Trophoblast cell (in vitro differentiated cells and primary cell): Measurements from ENCODE around the gene KCNQ1.
"Not testable (repeated sequence)": the region's sequence is repeated elsewhere in the genome, so short reads cannot be mapped to it uniquely, and the experiment has no call there.

ENCODE experiments used
- DNase-seq, 2 donors: peaks; one replicate each; pipeline ENCODE4 v3.0.0-alpha.2; 2016
- H2AFZ ChIP-seq: 2 replicates; pipeline ENCODE4 v1.6.1; 2013; ENCODE audit warnings: low read length, moderate library complexity, mild to moderate bottlenecking; ENCODE audit not compliant: insufficient read depth, poor library complexity
- H2AK5ac ChIP-seq: 2 replicates; pipeline ENCODE4 v1.6.1; 2013; ENCODE audit warnings: mild to moderate bottlenecking, low read length
- H2BK120ac ChIP-seq: 2 replicates; pipeline ENCODE4 v1.6.1; 2013; ENCODE audit warnings: low read length, mild to moderate bottlenecking, moderate library complexity; ENCODE audit not compliant: insufficient read depth, poor library complexity
- H2BK12ac ChIP-seq: 2 replicates; pipeline ENCODE4 v1.6.1; 2013; ENCODE audit warnings: mild to moderate bottlenecking, low read length, moderate library complexity
- H2BK5ac ChIP-seq: 2 replicates; pipeline ENCODE4 v1.6.1; 2013; ENCODE audit warnings: low read length, low read depth, moderate library complexity, mild to moderate bottlenecking; ENCODE audit not compliant: poor library complexity
- H3K14ac ChIP-seq: 2 replicates; pipeline ENCODE4 v1.6.1; 2013; ENCODE audit warnings: mild to moderate bottlenecking, low read length
- H3K18ac ChIP-seq: 2 replicates; pipeline ENCODE4 v1.6.1; 2013; ENCODE audit warnings: mild to moderate bottlenecking, low read length
- H3K23ac ChIP-seq: 2 replicates; pipeline ENCODE4 v1.6.1; 2013; ENCODE audit warnings: low read length
- H3K27ac ChIP-seq: 2 replicates; pipeline ENCODE4 v1.5.1; 2013; ENCODE audit warnings: low read depth, mild to moderate bottlenecking, inconsistent platforms, low read length, moderate library complexity
- H3K27me3 ChIP-seq: 2 replicates; pipeline ENCODE4 v1.6.1; 2013; ENCODE audit warnings: inconsistent platforms, mild to moderate bottlenecking, low read length, moderate library complexity; ENCODE audit not compliant: insufficient read depth
- H3K36me3 ChIP-seq, 2 experiments: 1 replicate in 1 of 2; 2 replicates in 1 of 2; pipeline ENCODE4 v1.6.1; 2013; ENCODE audit warnings: low read length in 2 of 2, mild to moderate bottlenecking in 2 of 2, moderate library complexity in 1 of 2; ENCODE audit not compliant: insufficient read depth in 2 of 2, control insufficient read depth in 1 of 2
- H3K4ac ChIP-seq: 2 replicates; pipeline ENCODE4 v1.6.1; 2013; ENCODE audit warnings: low read depth, mild to moderate bottlenecking, low read length, moderate library complexity
- H3K4me1 ChIP-seq, 2 experiments: 1 replicate in 1 of 2; 2 replicates in 1 of 2; pipeline ENCODE4 v1.6.1; 2013; ENCODE audit warnings: low read length in 2 of 2, mild to moderate bottlenecking in 2 of 2, moderate library complexity in 1 of 2; ENCODE audit not compliant: insufficient read depth in 2 of 2, control insufficient read depth in 1 of 2
- H3K4me2 ChIP-seq: 2 replicates; pipeline ENCODE4 v1.6.1; 2013; ENCODE audit warnings: inconsistent platforms, mild to moderate bottlenecking, low read length, moderate library complexity
- H3K4me3 ChIP-seq: 2 replicates; pipeline ENCODE4 v1.5.1; 2013; ENCODE audit warnings: mild to moderate bottlenecking, low read depth, low read length, inconsistent platforms
- H3K79me1 ChIP-seq: one replicate; pipeline ENCODE4 v1.6.1; 2013; ENCODE audit warnings: low read length
- H3K79me2 ChIP-seq: 2 replicates; pipeline ENCODE4 v1.6.1; 2013; ENCODE audit warnings: low read length, mild to moderate bottlenecking; ENCODE audit not compliant: control insufficient read depth, insufficient read depth, poor library complexity
- H3K9ac ChIP-seq: 2 replicates; pipeline ENCODE4 v1.6.1; 2013; ENCODE audit warnings: mild to moderate bottlenecking, low read length
- H3K9me3 ChIP-seq: 2 replicates; pipeline ENCODE4 v1.6.1; 2013; ENCODE audit warnings: low read depth, mild to moderate bottlenecking, control low read depth, inconsistent platforms, low read length; ENCODE audit not compliant: insufficient read depth
- H4K12ac ChIP-seq: 2 replicates; pipeline ENCODE4 v1.6.1; 2013; ENCODE audit warnings: low read depth, mild to moderate bottlenecking, low read length, moderate library complexity
- H4K8ac ChIP-seq: 2 replicates; pipeline ENCODE4 v1.6.1; 2013; ENCODE audit warnings: low read depth, mild to moderate bottlenecking, low read length, moderate library complexity
- H4K91ac ChIP-seq: one replicate; pipeline ENCODE4 v1.6.1; 2013; ENCODE audit warnings: low read depth, mild to moderate bottlenecking, low read length, moderate library complexity
- WGBS: extraction: QIAGEN DNeasy Blood & Tissue Kit; methylation state at CpG from one replicate; pipeline ENCODE4 v1.1.7; 2013; ENCODE audit warnings: missing lambda C conversion rate; ENCODE audit not compliant: insufficient read length, insufficient coverage; ENCODE audit errors: extremely low coverage; 5-methylcytosine and 5-hydroxymethylcytosine counted together

The KCNQ1 gene

GRCh38 chr11:2639763-2640162 is 195.0 kb downstream of the KCNQ1 start:
- not testable (repeated sequence) for H3K27me3 ChIP-seq, H3K18ac ChIP-seq, H2AK5ac ChIP-seq, H3K23ac ChIP-seq, H4K12ac ChIP-seq, H3K79me1 ChIP-seq, H3K79me2 ChIP-seq, H2BK120ac ChIP-seq, H2BK12ac ChIP-seq, H3K9ac ChIP-seq, DNase-seq, H3K4me3 ChIP-seq, H3K4me1 ChIP-seq, H3K4ac ChIP-seq, H4K91ac ChIP-seq, H3K36me3 ChIP-seq, H3K27ac ChIP-seq, H4K8ac ChIP-seq, H2AFZ ChIP-seq, H3K14ac ChIP-seq, H3K4me2 ChIP-seq, H2BK5ac ChIP-seq
- peaks cover 13% of the 10 kb centered on the region for H3K9me3 ChIP-seq
- no CpG with 5 or more reads among the region's 13 CpGs for WGBS

GRCh38 chr11:2641623-2642022 is 196.8 kb downstream of the KCNQ1 start:
- Histone ChIP-seq H2AFZ (no peak overlapping the region), H4K91ac (no peak overlapping the region), H2BK12ac (no peak overlapping the region), H2BK5ac (no peak overlapping the region), H2BK120ac (no peak overlapping the region), H3K79me2 (no peaks in the 10 kb centered on the region), H3K9ac (no peak overlapping the region), H2AK5ac (no peak overlapping the region), H4K8ac (no peak overlapping the region), H3K4me3 (no peak overlapping the region), H3K79me1 (no peaks in the 10 kb centered on the region), H3K27ac (no peak overlapping the region), H3K4ac (no peak overlapping the region), H3K27me3 (no peaks in the 10 kb centered on the region), H3K4me2 (no peak overlapping the region), H3K18ac (no peak overlapping the region), H3K14ac (no peak overlapping the region), H3K9me3 (peaks cover 27% of the 10 kb centered on the region), H3K36me3 (no peaks in the 10 kb centered on the region), H3K4me1 (no peaks in the 10 kb centered on the region), H4K12ac (no peak overlapping the region), H3K23ac (no peak overlapping the region)
- DNase-seq: no peak
- WGBS: no CpG with 5 or more reads among the region's 1 CpG

GRCh38 chr11:2643746-2644145 is 198.9 kb downstream of the KCNQ1 start:
- Histone ChIP-seq H3K9me3 (peaks cover 29% of the 10 kb centered on the region), H4K8ac (no peak overlapping the region), H4K12ac (no peak overlapping the region), H3K79me1 (no peaks in the 10 kb centered on the region), H3K9ac (no peak overlapping the region), H4K91ac (no peak overlapping the region), H3K4me3 (no peak overlapping the region), H3K36me3 (no peaks in the 10 kb centered on the region), H3K23ac (no peak overlapping the region), H3K4me2 (no peak overlapping the region), H3K79me2 (no peaks in the 10 kb centered on the region), H2BK120ac (no peak overlapping the region), H2AK5ac (no peak overlapping the region), H2BK5ac (no peak overlapping the region), H3K18ac (no peak overlapping the region), H2AFZ (no peak overlapping the region), H3K27me3 (no peaks in the 10 kb centered on the region), H2BK12ac (no peak overlapping the region), H3K27ac (no peak overlapping the region), H3K4me1 (no peaks in the 10 kb centered on the region), H3K4ac (no peak overlapping the region), H3K14ac (no peak overlapping the region)
- DNase-seq: no peak
- WGBS: no CpG with 5 or more reads among the region's 3 CpGs

GRCh38 chr11:2644844-2645778 is 200.3 kb downstream of the KCNQ1 start:
- Histone ChIP-seq H4K91ac (no peak overlapping the region), H2BK12ac (no peak overlapping the region), H3K4me1 (no peaks in the 10 kb centered on the region), H2AK5ac (no peak overlapping the region), H4K12ac (no peak overlapping the region), H3K9me3 (peaks cover 21% of the 10 kb centered on the region), H3K79me1 (no peaks in the 10 kb centered on the region), H2AFZ (no peak overlapping the region), H3K18ac (no peak overlapping the region), H3K4ac (no peak overlapping the region), H3K4me3 (peak overlapping the region; percentile 4), H4K8ac (no peak overlapping the region), H3K79me2 (no peaks in the 10 kb centered on the region), H3K23ac (no peak overlapping the region), H3K36me3 (no peaks in the 10 kb centered on the region), H3K27me3 (no peaks in the 10 kb centered on the region), H3K4me2 (no peak overlapping the region), H2BK120ac (no peak overlapping the region), H3K9ac (no peak overlapping the region), H3K27ac (no peak overlapping the region), H3K14ac (no peak overlapping the region), H2BK5ac (no peak overlapping the region)
- DNase-seq: no peak
- WGBS: no CpG with 5 or more reads among the region's 4 CpGs
